A673 (cell line): Measurements from ENCODE around the gene GAK. TPM values are rescaled to one million over a fixed set of nuclear protein-coding genes. Genes with fewer than 3 reads are reported as not detected.

Experiments
- BruUV-seq: library from RNA; stranded (reverse); fragments of 400-500 nt; replicated peaks from 2 replicates; lab custom pipeline; 2021; lab: Mats Ljungman, UMichigan
- CTCF ChIA-PET: fragments of 300-600 bp; sonication (Branson Sonifier 250); formaldehyde crosslinking; loops from one replicate; lab custom pipeline; 2022; ENCODE audit warnings: antibody characterized with exemption; lab: Charles Lee
- POLR2A ChIA-PET: fragments of 300-600 bp; sonication (Branson Sonifier 250); formaldehyde crosslinking; loops from one replicate; lab custom pipeline; 2022; ENCODE audit warnings: antibody characterized with exemption; ENCODE audit not compliant: low non-redundant PET; lab: Charles Lee
- DNase-seq: peaks from one replicate; pipeline ENCODE4 v3.0.0-alpha.2; 2015; ENCODE audit warnings: low spot score
- H3K27ac ChIP-seq: fragments of 200-600 bp; sonication (generic); 2 replicates; pipeline ENCODE4 v1.5.1; 2016; ENCODE audit warnings: mixed run types, low read depth, mild to moderate bottlenecking, mixed read lengths, antibody characterized with exemption, low read length; ENCODE audit not compliant: poor library complexity, severe bottlenecking
- H3K27me3 ChIP-seq: fragments of 200-600 bp; sonication (generic); replicated peaks from 2 replicates; pipeline ENCODE4 v1.6.1; 2017; ENCODE audit warnings: mixed run types, low read depth, mild to moderate bottlenecking, mixed read lengths, antibody characterized with exemption, low read length; ENCODE audit not compliant: insufficient read depth, poor library complexity
- H3K36me3 ChIP-seq: fragments of 200-600 bp; sonication (generic); 2 replicates; pipeline ENCODE4 v1.6.1; 2016; ENCODE audit warnings: mixed run types, mild to moderate bottlenecking, mixed read lengths, antibody characterized with exemption, low read length; ENCODE audit not compliant: insufficient read depth, poor library complexity, severe bottlenecking
- H3K4me1 ChIP-seq: fragments of 200-600 bp; sonication (generic); 2 replicates; pipeline ENCODE4 v1.6.1; 2017; ENCODE audit warnings: mixed run types, mild to moderate bottlenecking, mixed read lengths, antibody characterized with exemption, low read length; ENCODE audit not compliant: insufficient read depth, poor library complexity, severe bottlenecking
- H3K4me3 ChIP-seq: fragments of 200-600 bp; sonication (generic); 2 replicates; pipeline ENCODE4 v1.5.1; 2016; ENCODE audit warnings: low read depth, mixed run types, mild to moderate bottlenecking, mixed read lengths, low read length; ENCODE audit not compliant: poor library complexity, severe bottlenecking
- H3K9me3 ChIP-seq: fragments of 200-600 bp; sonication (generic); 2 replicates; pipeline ENCODE4 v1.6.1; 2016; ENCODE audit warnings: mixed run types, low read depth, mild to moderate bottlenecking, mixed read lengths, antibody characterized with exemption, low read length; ENCODE audit not compliant: poor library complexity, severe bottlenecking
- EZH2 ChIP-seq: fragments of 200-600 bp; sonication (generic); IDR thresholded peaks from 2 replicates; pipeline ENCODE4 v1.6.1; 2017; ENCODE audit warnings: borderline replicate concordance, low read depth, mild to moderate bottlenecking, mixed read lengths, antibody characterized with exemption, low read length; ENCODE audit not compliant: poor library complexity, severe bottlenecking
- intact Hi-C: fragments of 100-400 bp; cut with micrococcal nuclease; formaldehyde crosslinking; loops from one replicate; pipeline ENCODE4 v1.10.0; 2022; ENCODE audit not compliant: unreplicated experiment
- total RNA-seq: library from RNA; stranded (reverse); gene quantifications from 2 replicates; pipeline ENCODE4 v1.2.3, GENCODE V29; 2021
- TF ChIP-seq, protein P1 (sequence below): fragments of 300-800, 200-600 bp; sonication (generic); conservative IDR thresholded peaks from 2 replicates; pipeline ENCODE4 v1.5.1; 2017; ENCODE audit warnings: low read depth, mild to moderate bottlenecking, antibody characterized with exemption, low read length, moderate library complexity, mixed read lengths

GAK gene
- total RNA-seq, 1 experiment from 2014 or later, result 96.2 TPM

DNA sequence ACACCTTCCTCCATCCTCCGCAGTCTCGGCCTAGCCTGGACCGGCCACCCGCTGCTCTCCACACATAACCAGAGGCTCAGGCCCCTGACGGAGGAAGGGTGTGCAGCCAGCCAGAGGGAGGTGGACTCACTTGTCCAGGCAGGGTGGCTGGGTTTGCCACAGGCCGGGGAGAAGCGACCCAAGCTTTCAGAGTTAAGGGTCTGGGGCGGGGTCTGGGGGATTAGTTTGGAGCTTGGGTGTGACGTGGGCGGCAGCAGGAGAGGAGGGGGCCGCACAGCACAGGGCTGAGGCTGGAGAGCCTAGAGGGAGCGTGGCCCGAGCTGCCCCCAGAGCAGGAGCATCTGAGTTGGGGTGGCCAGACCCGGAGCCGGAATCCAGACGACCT, 83.8 kb downstream of the GAK start:
- DNase-seq, result no peak
- TF ChIP-seq, protein P1, sequence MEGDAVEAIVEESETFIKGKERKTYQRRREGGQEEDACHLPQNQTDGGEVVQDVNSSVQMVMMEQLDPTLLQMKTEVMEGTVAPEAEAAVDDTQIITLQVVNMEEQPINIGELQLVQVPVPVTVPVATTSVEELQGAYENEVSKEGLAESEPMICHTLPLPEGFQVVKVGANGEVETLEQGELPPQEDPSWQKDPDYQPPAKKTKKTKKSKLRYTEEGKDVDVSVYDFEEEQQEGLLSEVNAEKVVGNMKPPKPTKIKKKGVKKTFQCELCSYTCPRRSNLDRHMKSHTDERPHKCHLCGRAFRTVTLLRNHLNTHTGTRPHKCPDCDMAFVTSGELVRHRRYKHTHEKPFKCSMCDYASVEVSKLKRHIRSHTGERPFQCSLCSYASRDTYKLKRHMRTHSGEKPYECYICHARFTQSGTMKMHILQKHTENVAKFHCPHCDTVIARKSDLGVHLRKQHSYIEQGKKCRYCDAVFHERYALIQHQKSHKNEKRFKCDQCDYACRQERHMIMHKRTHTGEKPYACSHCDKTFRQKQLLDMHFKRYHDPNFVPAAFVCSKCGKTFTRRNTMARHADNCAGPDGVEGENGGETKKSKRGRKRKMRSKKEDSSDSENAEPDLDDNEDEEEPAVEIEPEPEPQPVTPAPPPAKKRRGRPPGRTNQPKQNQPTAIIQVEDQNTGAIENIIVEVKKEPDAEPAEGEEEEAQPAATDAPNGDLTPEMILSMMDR, result no peak
- TF ChIP-seq EZH2, result no peak
- H3K4me1 ChIP-seq, result no peaks in the 10 kb centered on the region
- BruUV-seq, result no TSS peak
- no peak overlapping the region for H3K4me3 ChIP-seq
- no peaks in the 10 kb centered on the region for H3K27me3 ChIP-seq
- ChIA-PET POLR2A (no interaction called here), CTCF (no interaction called here)
- intact Hi-C loops, result no loop called here
- no peak overlapping the region for H3K27ac ChIP-seq
- H3K9me3 ChIP-seq, result no peaks in the 10 kb centered on the region
- no peaks in the 10 kb centered on the region for H3K36me3 ChIP-seq

DNA sequence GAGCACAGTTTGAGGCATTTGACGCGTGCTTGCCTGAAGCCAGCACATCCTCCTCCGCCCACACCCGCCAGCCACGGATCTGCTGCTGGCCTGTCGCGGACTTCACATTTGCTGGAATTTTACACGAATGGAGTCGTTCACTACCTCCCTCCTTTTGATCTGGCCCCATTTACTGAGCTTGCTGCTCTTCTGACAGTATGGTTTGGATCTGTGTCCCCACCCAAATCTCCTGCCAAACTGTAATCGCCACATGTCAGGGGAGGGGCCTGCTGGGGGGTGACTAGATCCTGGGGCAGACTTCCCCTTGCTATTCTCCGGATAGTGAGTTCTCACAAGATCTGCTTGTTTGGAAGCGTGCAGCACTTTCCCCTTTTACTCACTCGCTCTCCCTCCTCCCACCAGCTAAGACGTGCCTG, 86.3 kb downstream of the GAK start:
- H3K36me3 ChIP-seq, result no peaks in the 10 kb centered on the region
- POLR2A ChIA-PET, result no interaction called here
- no peak overlapping the region for H3K4me3 ChIP-seq
- H3K9me3 ChIP-seq, result no peaks in the 10 kb centered on the region
- intact Hi-C loops, result no loop called here
- no peaks in the 10 kb centered on the region for H3K27me3 ChIP-seq
- no peak overlapping the region for H3K27ac ChIP-seq
- no peak for TF ChIP-seq EZH2
- TF ChIP-seq, protein P1, result no peak
- CTCF ChIA-PET, result no interaction called here
- no peak for DNase-seq
- BruUV-seq, result no TSS peak
- no peaks in the 10 kb centered on the region for H3K4me1 ChIP-seq

GRCh38 chr4:845233-845835, 86.8 kb downstream of the GAK start:
- Histone ChIP-seq H3K27ac (no peak overlapping the region), H3K36me3 (no peaks in the 10 kb centered on the region), H3K9me3 (no peaks in the 10 kb centered on the region), H3K27me3 (no peaks in the 10 kb centered on the region), H3K4me1 (no peaks in the 10 kb centered on the region), H3K4me3 (no peak overlapping the region)
- TF ChIP-seq, protein P1, result no peak
- ChIA-PET CTCF (no interaction called here), POLR2A (no interaction called here)
- intact Hi-C loops, result no loop called here
- BruUV-seq, result no TSS peak
- DNase-seq, result no peak
